ENCODE data around the gene LMO1. TPM values are rescaled to one million over a fixed set of nuclear protein-coding genes. Genes with fewer than 3 reads are reported as not detected.

Gene LMO1
- polyA plus RNA-seq, 1 of the 3 experiments (the other 2 are of a cell fraction): 0.12 TPM

- no peak overlapping the region for H3K9ac ChIP-seq
- no peaks in the 10 kb centered on the region for H3K9me3 ChIP-seq
- POLR2A ChIA-PET: interaction anchor here (0.6 kb wide), 1 partner anchor 9 kb away, joined by 3 read pairs; no protein-coding TSS in a partner anchor
- peaks cover 0 to 20% of the 10 kb centered on the region in 2 experiments; a peak in 2 of 4 replicates for H3K4me1 ChIP-seq (ENCODE audit: control insufficient read depth in 1 of 2, insufficient read depth in 2 of 2, low read depth in 1 of 2, low read length in 1 of 2)
- no peak for DNase-seq
- CTCF ChIA-PET: interaction anchor here (0.8 to 4.2 kb wide), 4 partner anchors 9 to 197 kb away, joined by 3 to 46 read pairs (median 10); partner anchors contain the start of gene LMO1
- WGBS (ENCODE audit: low lambda C conversion rate): 61% methylated on average over 11 of the region's 11 CpGs
- H3K79me2 ChIP-seq (ENCODE audit: insufficient read depth): no peaks in the 10 kb centered on the region
- TF ChIP-seq JUND (IDR thresholded peaks at IDR 0.05) (no peak), TAF1 (IDR thresholded peaks at IDR 0.05; ENCODE audit: borderline replicate concordance, low read depth, low read length) (no peak), PBX3 (IDR thresholded peaks at IDR 0.05) (no peak), POLR2AphosphoS5 (IDR thresholded peaks at IDR 0.05; ENCODE audit: low read depth, low read length) (no peak), RFX5 (IDR thresholded peaks at IDR 0.05; ENCODE audit: low read length) (no peak), MEF2A (IDR thresholded peaks at IDR 0.05; ENCODE audit: borderline replicate concordance, low read depth) (no peak), IRF3 (IDR thresholded peaks at IDR 0.05; ENCODE audit: low read depth, low read length) (no peak), NFIC (IDR thresholded peaks at IDR 0.05; ENCODE audit: borderline replicate concordance) (no peak), TCF12 (IDR thresholded peaks at IDR 0.05) (no peak), NRF1 (IDR thresholded peaks at IDR 0.05; ENCODE audit: low read depth, low read length) (no peak), RXRA (IDR thresholded peaks at IDR 0.05; ENCODE audit: borderline replicate concordance, low read depth) (no peak), GATA2 (CRISPR knock-in tag; IDR thresholded peaks at IDR 0.05) (no peak), CTCF (IDR thresholded peaks at IDR 0.05) (no peak)
- TF ChIP-seq, protein P1, sequence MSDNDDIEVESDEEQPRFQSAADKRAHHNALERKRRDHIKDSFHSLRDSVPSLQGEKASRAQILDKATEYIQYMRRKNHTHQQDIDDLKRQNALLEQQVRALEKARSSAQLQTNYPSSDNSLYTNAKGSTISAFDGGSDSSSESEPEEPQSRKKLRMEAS (IDR thresholded peaks at IDR 0.05; ENCODE audit: low read depth): no peak
- TF ChIP-seq, protein P2, sequence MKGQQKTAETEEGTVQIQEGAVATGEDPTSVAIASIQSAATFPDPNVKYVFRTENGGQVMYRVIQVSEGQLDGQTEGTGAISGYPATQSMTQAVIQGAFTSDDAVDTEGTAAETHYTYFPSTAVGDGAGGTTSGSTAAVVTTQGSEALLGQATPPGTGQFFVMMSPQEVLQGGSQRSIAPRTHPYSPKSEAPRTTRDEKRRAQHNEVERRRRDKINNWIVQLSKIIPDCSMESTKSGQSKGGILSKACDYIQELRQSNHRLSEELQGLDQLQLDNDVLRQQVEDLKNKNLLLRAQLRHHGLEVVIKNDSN (IDR thresholded peaks at IDR 0.05; ENCODE audit: borderline replicate concordance, low read depth): no peak
- TF ChIP-seq, protein P3, sequence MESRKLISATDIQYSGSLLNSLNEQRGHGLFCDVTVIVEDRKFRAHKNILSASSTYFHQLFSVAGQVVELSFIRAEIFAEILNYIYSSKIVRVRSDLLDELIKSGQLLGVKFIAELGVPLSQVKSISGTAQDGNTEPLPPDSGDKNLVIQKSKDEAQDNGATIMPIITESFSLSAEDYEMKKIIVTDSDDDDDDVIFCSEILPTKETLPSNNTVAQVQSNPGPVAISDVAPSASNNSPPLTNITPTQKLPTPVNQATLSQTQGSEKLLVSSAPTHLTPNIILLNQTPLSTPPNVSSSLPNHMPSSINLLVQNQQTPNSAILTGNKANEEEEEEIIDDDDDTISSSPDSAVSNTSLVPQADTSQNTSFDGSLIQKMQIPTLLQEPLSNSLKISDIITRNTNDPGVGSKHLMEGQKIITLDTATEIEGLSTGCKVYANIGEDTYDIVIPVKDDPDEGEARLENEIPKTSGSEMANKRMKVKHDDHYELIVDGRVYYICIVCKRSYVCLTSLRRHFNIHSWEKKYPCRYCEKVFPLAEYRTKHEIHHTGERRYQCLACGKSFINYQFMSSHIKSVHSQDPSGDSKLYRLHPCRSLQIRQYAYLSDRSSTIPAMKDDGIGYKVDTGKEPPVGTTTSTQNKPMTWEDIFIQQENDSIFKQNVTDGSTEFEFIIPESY (IDR thresholded peaks at IDR 0.05; ENCODE audit: borderline replicate concordance, low read depth): no peak
- no peak overlapping the region for H3K4me2 ChIP-seq
- H3K4me3 ChIP-seq (ENCODE audit: low read depth in 2 of 2, low read length in 1 of 2): no peak overlapping the region
- H3K27ac ChIP-seq (ENCODE audit: low read depth in 2 of 2, low read length in 1 of 2): no peak overlapping the region
- H3F3A ChIP-seq (replicated peaks; ENCODE audit: insufficient read depth): no peaks in the 10 kb centered on the region
- H3K36me3 ChIP-seq (replicated peaks in 1 of 2; ENCODE audit: control insufficient read depth in 1 of 2, insufficient read depth in 2 of 2, low read length in 1 of 2): no peaks in the 10 kb centered on the region
- no peaks in the 10 kb centered on the region for H3K9me2 ChIP-seq
- H2AFZ ChIP-seq (ENCODE audit: low read depth): no peak overlapping the region
- H3K27me3 ChIP-seq (ENCODE audit: insufficient read depth): no peaks in the 10 kb centered on the region; the same call in 1 of the 2 replicates
- H4K20me1 ChIP-seq (ENCODE audit: insufficient read depth): no peaks in the 10 kb centered on the region
Measured at GRCh38 chr11:8202516-8203413, 60.9 kb downstream of the LMO1 start.
